Testis (tissue), 2 donors: ENCODE measurements around the gene UNC119.

Source experiments
- CTCF ChIP-seq, 3 experiments: fragments of 450-650 bp in 2 of 3; fragments of 200-600 bp in 1 of 3; sonication (generic) in 1 of 3; IDR thresholded peaks; one replicate each; pipeline ENCODE4 v1.5.1; 2016 to 2019; ENCODE audit warnings: antibody characterized with exemption in 3 of 3, mild to moderate bottlenecking in 2 of 3, moderate library complexity in 1 of 3
- POLR2A ChIP-seq: fragments of 450-650 bp; IDR thresholded peaks from one replicate; pipeline ENCODE4 v1.6.1; 2017; ENCODE audit warnings: antibody characterized with exemption, mild to moderate bottlenecking, moderate library complexity

- no peak for TF ChIP-seq POLR2A
- TF ChIP-seq CTCF (IDR thresholded peaks at IDR 0.05): no peak
Observed at GRCh38 chr17:28548417-28549130, 3.9 kb downstream of the UNC119 start.
